C4-2B (cell line): ENCODE measurements around the gene TNNT1.

Experiments used
- ZFX ChIP-seq: fragments of 450-650 bp; IDR thresholded peaks from 2 replicates; pipeline ENCODE4 v1.6.1; 2017
- TF ChIP-seq, protein P1 (sequence below): fragments of 450-650 bp; conservative IDR thresholded peaks from 2 replicates; pipeline ENCODE4 v1.5.1; 2017; ENCODE audit warnings: mild to moderate bottlenecking

DNA sequence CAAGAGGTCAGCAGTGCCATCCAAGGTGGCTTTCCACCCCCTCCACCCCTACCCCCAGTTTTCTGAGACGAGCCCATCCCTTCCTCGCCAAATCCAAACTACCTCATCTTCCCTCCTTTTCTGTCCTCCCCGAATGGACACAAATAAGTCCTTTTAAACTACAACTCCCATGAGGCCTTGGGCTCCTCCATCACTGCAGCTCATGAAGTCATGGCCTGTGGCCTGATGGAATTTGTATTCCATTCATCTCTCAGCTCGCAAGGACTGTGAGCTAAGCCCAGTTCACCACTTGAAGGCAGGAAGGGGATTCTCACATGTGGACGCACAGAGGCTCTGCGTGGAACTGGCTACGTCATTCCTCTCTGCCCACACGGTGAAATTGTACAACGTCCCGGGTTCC, 47.8 kb upstream of the TNNT1 start:
- TF ChIP-seq, protein P1, sequence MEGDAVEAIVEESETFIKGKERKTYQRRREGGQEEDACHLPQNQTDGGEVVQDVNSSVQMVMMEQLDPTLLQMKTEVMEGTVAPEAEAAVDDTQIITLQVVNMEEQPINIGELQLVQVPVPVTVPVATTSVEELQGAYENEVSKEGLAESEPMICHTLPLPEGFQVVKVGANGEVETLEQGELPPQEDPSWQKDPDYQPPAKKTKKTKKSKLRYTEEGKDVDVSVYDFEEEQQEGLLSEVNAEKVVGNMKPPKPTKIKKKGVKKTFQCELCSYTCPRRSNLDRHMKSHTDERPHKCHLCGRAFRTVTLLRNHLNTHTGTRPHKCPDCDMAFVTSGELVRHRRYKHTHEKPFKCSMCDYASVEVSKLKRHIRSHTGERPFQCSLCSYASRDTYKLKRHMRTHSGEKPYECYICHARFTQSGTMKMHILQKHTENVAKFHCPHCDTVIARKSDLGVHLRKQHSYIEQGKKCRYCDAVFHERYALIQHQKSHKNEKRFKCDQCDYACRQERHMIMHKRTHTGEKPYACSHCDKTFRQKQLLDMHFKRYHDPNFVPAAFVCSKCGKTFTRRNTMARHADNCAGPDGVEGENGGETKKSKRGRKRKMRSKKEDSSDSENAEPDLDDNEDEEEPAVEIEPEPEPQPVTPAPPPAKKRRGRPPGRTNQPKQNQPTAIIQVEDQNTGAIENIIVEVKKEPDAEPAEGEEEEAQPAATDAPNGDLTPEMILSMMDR = no peak
- TF ChIP-seq ZFX = no peak
